ENCODE results near the gene NBR1. TPM values are rescaled to one million over a fixed set of nuclear protein-coding genes. Genes with fewer than 3 reads are reported as not detected.
"Not testable (repeated sequence)": the region's sequence is repeated elsewhere in the genome, so short reads cannot be mapped to it uniquely, and the experiment has no call there.

The NBR1 gene
- total RNA-seq, 1 donor from 2014 or later, result 84.7 TPM

- not testable (repeated sequence) for DNase-seq (ENCODE audit: low spot score)
Measured at GRCh38 chr17:43246456-43246855, 75.4 kb downstream of the NBR1 start.

Other genes starting within 250 kb of the NBR1 start
- gene AARSD1, start 206.8 kb upstream of the NBR1 start, total RNA-seq, result 69.1 TPM
- gene PTGES3L, start 191.1 kb upstream of the NBR1 start, total RNA-seq, result 2.7 TPM
- 24.7 TPM for gene RUNDC1, start 190.6 kb upstream of the NBR1 start, total RNA-seq
- 1,133 TPM for gene RPL27, start 172.8 kb upstream of the NBR1 start, total RNA-seq
- 30.5 TPM for gene IFI35, start 164.4 kb upstream of the NBR1 start, total RNA-seq
- gene VAT1, start 148.8 kb upstream of the NBR1 start, total RNA-seq, result 128 TPM
- 3.0 TPM for gene RND2, start 146.0 kb upstream of the NBR1 start, total RNA-seq
- gene BRCA1, start 45.9 kb upstream of the NBR1 start, total RNA-seq, result 9.7 TPM
- gene TMEM106A, start 40.7 kb downstream of the NBR1 start, total RNA-seq, result 15.5 TPM
- gene CCDC200, start 57.4 kb downstream of the NBR1 start, total RNA-seq, result not detected
- 1,456 TPM for gene RNU2-1, start 62.8 kb downstream of the NBR1 start, total RNA-seq
- gene ARL4D, start 227.8 kb downstream of the NBR1 start, total RNA-seq, result 34.3 TPM